OCI-LY1 (cell line): ENCODE results near the gene GBP6.

Source experiments
- H2AFZ ChIP-seq: fragments of 200-600 bp; sonication (generic), shearing (Covaris generic); 2 replicates; pipeline ENCODE4 v1.6.0; 2014; ENCODE audit warnings: antibody characterized with exemption, mild to moderate bottlenecking, low read length
- H3F3A ChIP-seq: fragments of 200-600 bp; sonication (generic), shearing (Covaris generic); 2 replicates; pipeline ENCODE4 v1.6.0; 2014; ENCODE audit warnings: mild to moderate bottlenecking, antibody characterized with exemption, low read length, moderate library complexity; ENCODE audit not compliant: insufficient read depth
- H3K27ac ChIP-seq: fragments of 200-600 bp; sonication (generic); 2 replicates; pipeline ENCODE4 v1.5.1; 2014; ENCODE audit warnings: low read length, mixed run types, mild to moderate bottlenecking, low read depth; ENCODE audit not compliant: poor library complexity, severe bottlenecking
- H3K27me3 ChIP-seq: fragments of 200-600 bp; sonication (generic); 2 replicates; pipeline ENCODE4 v1.6.0; 2014; ENCODE audit warnings: antibody characterized with exemption, mild to moderate bottlenecking, low read length, moderate library complexity; ENCODE audit not compliant: insufficient read depth
- H3K36me3 ChIP-seq: fragments of 200-600 bp; sonication (generic); 2 replicates; pipeline ENCODE4 v1.6.1; 2014; ENCODE audit warnings: mild to moderate bottlenecking, antibody characterized with exemption, low read length, moderate library complexity, mixed read lengths; ENCODE audit not compliant: insufficient read depth
- H3K4me1 ChIP-seq: fragments of 200-600 bp; sonication (generic); 2 replicates; pipeline ENCODE4 v1.5.1; 2014; ENCODE audit warnings: mild to moderate bottlenecking, low read length, moderate library complexity; ENCODE audit not compliant: insufficient read depth, severe bottlenecking
- H3K4me2 ChIP-seq: fragments of 200-600 bp; sonication (generic), shearing (Covaris generic); 2 replicates; pipeline ENCODE4 v1.6.1; 2014; ENCODE audit warnings: low read length
- H3K4me3 ChIP-seq: fragments of 200-600 bp; sonication (generic); 2 replicates; pipeline ENCODE4 v1.5.1; 2014; ENCODE audit warnings: low read length, low read depth, mild to moderate bottlenecking, mixed read lengths; ENCODE audit not compliant: poor library complexity, severe bottlenecking
- H3K79me2 ChIP-seq: fragments of 200-600 bp; shearing (Covaris generic); 2 replicates; pipeline ENCODE4 v1.6.1; 2016; ENCODE audit warnings: mixed run types, low read length, mixed read lengths; ENCODE audit not compliant: insufficient read depth
- H3K9ac ChIP-seq: fragments of 200-600 bp; sonication (generic), shearing (Covaris generic); 2 replicates; pipeline ENCODE4 v1.6.1; 2014; ENCODE audit warnings: mild to moderate bottlenecking, low read length, mixed read lengths
- H3K9me2 ChIP-seq: fragments of 200-600 bp; sonication (generic), shearing (Covaris generic); 2 replicates; pipeline ENCODE4 v1.6.1; 2014; ENCODE audit warnings: low read depth, mild to moderate bottlenecking, low read length, mixed read lengths
- H3K9me3 ChIP-seq: fragments of 200-600 bp; shearing (Covaris generic); 2 replicates; pipeline ENCODE4 v1.6.1; 2014; ENCODE audit warnings: low read length, mixed read lengths
- H4K20me1 ChIP-seq: fragments of 200-600 bp; sonication (generic), shearing (Covaris generic); 2 replicates; pipeline ENCODE4 v1.6.0; 2016; ENCODE audit warnings: mild to moderate bottlenecking, low read length; ENCODE audit not compliant: insufficient read depth
- CTCF ChIP-seq: fragments of 200-600 bp; sonication (generic), shearing (Covaris generic); IDR thresholded peaks from 2 replicates; pipeline ENCODE4 v1.5.1; 2017; ENCODE audit warnings: mild to moderate bottlenecking, antibody characterized with exemption, low read length, moderate library complexity, mixed read lengths
- EZH2 ChIP-seq: fragments of 200-600 bp; sonication (generic), shearing (Covaris generic); IDR thresholded peaks from 2 replicates; pipeline ENCODE4 v1.8.0; 2017; ENCODE audit warnings: borderline replicate concordance, mixed run types, mild to moderate bottlenecking, antibody characterized with exemption, low read length, moderate library complexity, mixed read lengths

Gene GBP6

DNA sequence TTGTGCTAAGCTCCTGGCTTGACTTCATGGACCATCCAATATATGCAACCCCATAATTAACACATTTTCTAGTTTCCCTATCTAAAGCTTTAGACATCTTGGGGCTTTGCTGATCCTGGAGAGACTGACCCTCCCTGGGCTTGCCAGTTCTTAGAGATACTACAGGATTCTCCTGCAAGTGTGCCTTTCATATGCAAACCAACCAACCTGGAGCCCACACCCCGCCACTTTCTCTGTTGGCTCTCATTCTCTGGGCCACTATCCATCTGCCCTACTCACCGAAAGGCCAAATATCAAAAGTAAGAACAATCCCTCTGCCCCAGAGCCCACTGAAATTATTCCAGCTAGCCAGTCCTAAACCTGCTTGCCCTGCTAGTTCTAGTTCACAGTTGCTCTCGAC lies 2.2 kb upstream of the GBP6 start:
- no peaks in the 10 kb centered on the region for H3K79me2 ChIP-seq
- no peaks in the 10 kb centered on the region for H3K36me3 ChIP-seq
- no peaks in the 10 kb centered on the region for H4K20me1 ChIP-seq
- no peak overlapping the region for H3K27ac ChIP-seq
- TF ChIP-seq CTCF (no peak), EZH2 (no peak)
- no peaks in the 10 kb centered on the region for H3K9me2 ChIP-seq
- no peak overlapping the region for H3K9ac ChIP-seq
- no peaks in the 10 kb centered on the region for H3K4me1 ChIP-seq
- H3K27me3 ChIP-seq, result no peaks in the 10 kb centered on the region
- H3K4me3 ChIP-seq, result no peak overlapping the region
- no peak overlapping the region for H3K4me2 ChIP-seq
- H3K9me3 ChIP-seq, result no peaks in the 10 kb centered on the region
- no peaks in the 10 kb centered on the region for H3F3A ChIP-seq
- H2AFZ ChIP-seq, result no peak overlapping the region

DNA sequence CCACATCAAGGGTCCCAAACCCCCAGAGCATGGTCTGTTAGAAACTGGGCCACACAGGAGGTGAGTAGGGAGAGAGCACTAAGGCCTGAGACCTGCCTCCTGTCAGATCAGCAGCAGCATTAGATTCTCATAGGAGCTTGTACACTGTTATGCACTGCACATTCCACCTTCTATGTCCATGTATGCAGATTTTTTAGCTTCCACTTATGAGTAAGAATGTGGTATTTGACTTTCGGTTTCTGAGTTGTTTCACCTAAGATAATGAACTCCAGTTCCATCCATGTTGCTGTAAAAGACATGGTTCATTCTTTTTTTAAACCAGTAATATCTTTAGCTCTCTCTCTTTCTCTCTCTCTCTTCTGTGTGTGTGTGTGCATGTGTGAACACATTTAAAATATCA lies 663 bp upstream of the GBP6 start:
- Histone ChIP-seq H3K9ac (no peak overlapping the region), H3K4me1 (no peaks in the 10 kb centered on the region), H3F3A (no peaks in the 10 kb centered on the region), H3K4me3 (no peak overlapping the region), H2AFZ (no peak overlapping the region), H3K9me3 (no peaks in the 10 kb centered on the region), H4K20me1 (no peaks in the 10 kb centered on the region), H3K36me3 (no peaks in the 10 kb centered on the region), H3K9me2 (no peaks in the 10 kb centered on the region), H3K79me2 (no peaks in the 10 kb centered on the region), H3K4me2 (no peak overlapping the region), H3K27ac (no peak overlapping the region), H3K27me3 (no peaks in the 10 kb centered on the region)
- TF ChIP-seq EZH2 (no peak), CTCF (no peak)

DNA sequence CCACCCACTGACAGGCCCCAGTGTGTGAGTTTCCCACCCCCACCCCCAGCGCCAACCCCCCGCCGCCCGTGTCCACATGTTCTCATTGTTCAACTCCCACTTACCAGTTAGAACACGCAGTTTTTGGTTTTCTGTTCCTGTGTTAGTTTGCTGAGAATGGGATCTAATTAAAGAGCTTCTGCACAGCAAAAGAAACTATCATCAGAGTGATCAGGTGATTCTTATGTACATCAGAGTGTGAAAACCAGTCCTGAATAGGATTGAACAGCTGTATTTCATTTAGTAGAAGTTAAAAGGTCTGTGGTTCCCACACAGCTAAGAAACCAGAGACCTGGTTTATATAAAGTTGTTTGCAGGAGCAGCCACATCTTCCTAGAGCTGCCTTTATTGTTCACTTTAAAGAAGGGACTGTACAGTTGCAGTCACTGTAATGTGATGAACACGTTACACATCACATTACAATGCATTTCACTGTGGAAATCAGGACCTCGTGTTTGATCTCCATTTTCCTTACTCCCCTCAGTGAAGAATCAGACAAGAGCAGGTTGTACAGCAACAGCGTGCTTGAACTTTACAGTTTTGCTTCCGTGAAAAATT lies 1.2 kb downstream of the GBP6 start:
- H3K27ac ChIP-seq, result no peak overlapping the region
- no peaks in the 10 kb centered on the region for H3K4me1 ChIP-seq

More for the DNA sequence above, 1.2 kb downstream of the GBP6 start:
- no peaks in the 10 kb centered on the region for H3K79me2 ChIP-seq
- no peak overlapping the region for H3K4me3 ChIP-seq
- TF ChIP-seq CTCF, result no peak
- TF ChIP-seq EZH2, result no peak
- no peak overlapping the region for H2AFZ ChIP-seq
- H3K9ac ChIP-seq, result no peak overlapping the region
- H3F3A ChIP-seq, result no peaks in the 10 kb centered on the region
- no peaks in the 10 kb centered on the region for H3K27me3 ChIP-seq
- H3K4me2 ChIP-seq, result no peak overlapping the region
- H3K9me3 ChIP-seq, result no peaks in the 10 kb centered on the region
- H3K9me2 ChIP-seq, result no peaks in the 10 kb centered on the region
- H4K20me1 ChIP-seq, result no peaks in the 10 kb centered on the region
- no peaks in the 10 kb centered on the region for H3K36me3 ChIP-seq
